ENCODE data around the gene RNF220.
"Not testable (repeated sequence)": the region's sequence is repeated elsewhere in the genome, so short reads cannot be mapped to it uniquely, and the experiment has no call there.

The RNF220 gene

DNA sequence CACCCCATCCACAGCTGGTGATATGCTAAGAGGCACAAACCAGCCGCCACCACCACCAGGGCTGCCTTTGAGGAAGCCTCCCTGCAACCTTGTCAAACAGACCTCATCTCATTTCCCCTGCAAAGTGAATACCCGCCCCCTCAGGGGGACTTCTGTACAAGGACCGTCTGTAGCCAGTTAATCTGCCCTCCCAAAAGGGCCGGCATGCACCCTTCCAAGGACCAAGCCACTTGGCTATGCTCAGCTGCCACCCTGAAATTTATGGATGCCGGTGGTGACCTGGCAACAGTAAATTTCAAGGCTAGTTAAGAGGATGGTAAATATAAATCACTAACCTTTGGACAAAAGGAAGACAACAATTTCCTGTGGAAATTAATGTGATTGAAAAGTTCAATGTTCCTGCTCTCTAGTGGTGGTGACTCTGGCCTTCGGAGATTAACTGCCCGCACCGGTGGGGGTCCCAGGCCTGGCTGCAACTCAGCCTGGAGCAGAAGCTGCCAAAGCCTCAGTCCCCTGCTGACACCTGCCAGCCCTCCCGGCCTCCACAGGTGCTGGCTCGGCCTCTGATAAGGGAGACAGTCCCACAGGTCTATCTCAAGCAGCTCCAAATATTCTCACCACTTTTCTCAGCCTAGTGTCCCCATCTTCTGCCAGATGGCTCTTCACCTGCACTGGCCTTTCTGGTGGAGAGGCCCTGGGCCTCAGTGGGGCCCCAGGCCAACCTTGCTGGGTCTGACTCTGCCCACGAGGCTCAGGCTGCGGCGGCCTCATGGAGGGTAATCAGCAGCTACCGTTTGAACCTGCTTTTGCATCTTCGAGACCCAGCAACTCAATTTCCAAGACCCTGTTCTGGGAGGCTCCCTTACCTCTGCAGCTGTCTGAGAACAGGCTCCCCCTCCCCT lies 257.0 kb downstream of the RNF220 start:
- DNase-seq: no peak

DNA sequence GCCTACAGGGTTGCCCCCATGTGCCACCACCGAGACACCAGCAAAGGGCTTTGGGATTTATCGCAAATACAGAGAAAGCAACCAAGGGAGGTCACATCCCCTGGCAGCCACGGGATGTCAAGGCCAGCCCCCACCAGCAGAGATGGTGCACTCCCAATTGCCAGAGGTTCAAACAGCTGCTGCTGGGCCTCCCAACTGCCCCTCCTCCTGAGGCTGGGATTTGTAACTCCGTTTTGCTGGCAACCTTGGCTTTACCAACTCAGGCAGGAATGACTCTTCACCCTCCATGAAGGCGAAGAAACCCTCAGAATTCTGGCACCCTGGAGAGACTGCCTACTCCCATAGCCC lies 257.6 kb downstream of the RNF220 start:
- DNase-seq: no peak

DNA sequence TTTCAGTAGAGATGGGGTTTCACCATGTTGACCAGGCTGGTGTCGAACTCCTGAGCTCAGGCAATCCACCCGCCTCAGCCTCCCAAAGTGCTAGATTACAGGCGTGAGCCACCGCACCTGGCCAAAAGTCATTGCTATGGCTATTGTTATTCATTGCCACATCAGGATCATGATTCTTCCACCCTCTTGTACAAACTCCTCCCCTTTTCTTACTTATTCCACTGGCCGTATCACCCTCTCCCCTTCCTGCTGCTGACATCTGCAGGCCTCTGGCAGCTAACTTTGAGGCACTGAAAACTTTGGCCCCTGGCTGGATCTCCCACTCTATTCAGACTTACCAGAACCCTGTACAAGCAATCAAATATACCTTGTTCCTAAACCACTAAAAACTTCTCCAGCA lies 258.4 kb downstream of the RNF220 start:
- no peak for DNase-seq

DNA sequence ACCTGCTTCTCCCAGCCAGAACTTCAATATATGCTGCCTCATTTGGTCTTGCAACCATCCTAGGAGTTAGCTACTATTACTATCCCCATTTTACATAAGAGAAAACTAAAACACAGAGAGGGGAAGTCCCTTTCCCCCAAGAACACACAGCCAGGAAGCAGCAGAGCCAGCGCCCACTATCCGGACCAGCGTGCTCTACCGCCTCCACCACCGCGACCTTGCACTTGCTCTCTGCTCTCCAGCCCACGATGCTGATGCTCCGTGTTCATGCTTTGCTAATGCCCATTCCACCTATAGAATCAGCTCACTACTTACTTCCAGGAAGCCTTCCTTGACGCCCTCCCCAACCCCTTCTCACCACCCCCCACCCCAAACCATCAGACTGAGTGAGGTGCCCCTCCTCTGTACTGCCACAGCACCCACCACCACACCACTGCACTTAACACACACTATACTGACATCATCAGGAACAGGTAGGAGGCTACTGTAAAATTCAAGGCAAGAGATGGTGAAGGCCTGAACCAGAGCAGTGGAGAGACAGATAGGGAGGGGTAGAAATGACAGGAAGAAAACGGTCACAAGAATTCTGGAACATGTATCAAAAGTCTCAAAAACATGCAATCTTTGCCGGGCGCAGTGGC lies 259.8 kb downstream of the RNF220 start:
- no peak for DNase-seq

DNA sequence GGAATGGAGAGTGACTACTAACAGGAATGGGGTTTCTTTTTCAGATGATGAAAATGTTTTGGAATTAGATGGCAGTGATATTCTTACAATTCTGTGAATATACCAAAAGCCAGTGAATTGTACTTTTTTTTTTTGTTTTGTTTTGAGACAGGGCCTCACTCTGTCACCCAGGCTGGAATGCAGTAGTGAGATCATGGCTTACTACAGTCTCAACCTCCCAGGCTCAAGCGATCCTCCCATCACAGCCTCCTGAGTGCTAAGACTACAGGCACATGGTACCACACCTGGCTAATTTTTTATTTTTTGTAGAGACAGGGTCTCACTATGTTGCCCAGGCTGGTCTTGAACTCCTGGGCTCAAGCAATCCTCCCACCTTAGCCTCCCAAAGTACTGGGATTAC lies 261.7 kb downstream of the RNF220 start:
- not testable (repeated sequence) for DNase-seq

DNA sequence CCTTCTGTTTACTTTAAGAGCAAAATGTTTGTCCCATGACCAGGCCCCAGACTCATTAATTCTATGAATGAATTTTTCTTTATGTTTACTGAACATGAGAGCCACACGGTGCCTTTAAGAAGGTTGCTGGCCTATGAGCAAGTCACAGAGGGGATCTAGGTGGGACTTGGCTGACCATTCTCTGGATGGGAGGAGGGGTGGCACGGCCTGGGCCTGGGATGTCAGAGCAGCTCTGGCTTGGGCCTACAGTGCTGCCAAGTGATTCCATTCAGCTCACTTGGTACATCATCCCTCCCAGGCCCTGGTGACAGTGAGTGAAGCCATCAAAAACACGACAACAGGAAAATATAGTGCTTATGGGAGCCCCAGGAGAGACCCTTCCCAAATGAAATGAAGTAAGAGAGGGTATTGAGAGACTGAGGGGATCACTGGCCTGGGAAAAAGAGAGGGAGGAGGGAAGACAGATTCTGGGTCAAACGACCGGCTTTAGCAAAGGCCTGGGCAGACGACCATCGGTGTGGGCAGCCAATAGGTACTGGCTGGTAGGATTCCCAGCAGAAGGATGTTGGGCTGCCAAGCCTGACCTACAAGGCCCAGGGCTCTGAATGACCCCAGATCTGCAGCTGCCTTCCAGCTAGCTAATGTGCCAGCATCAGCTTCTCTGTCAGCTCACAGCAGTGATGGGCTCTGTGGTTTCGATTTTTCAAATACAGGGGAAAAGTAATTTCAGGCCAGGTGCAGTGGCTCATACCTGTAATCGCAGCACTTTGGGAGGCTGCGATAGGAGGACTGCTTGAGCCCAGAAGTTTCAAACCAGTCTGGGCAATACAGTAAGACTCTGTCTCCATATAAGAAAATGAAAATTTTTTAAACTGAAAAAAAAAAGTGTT lies 265.9 kb downstream of the RNF220 start:
- no peak for DNase-seq

DNA sequence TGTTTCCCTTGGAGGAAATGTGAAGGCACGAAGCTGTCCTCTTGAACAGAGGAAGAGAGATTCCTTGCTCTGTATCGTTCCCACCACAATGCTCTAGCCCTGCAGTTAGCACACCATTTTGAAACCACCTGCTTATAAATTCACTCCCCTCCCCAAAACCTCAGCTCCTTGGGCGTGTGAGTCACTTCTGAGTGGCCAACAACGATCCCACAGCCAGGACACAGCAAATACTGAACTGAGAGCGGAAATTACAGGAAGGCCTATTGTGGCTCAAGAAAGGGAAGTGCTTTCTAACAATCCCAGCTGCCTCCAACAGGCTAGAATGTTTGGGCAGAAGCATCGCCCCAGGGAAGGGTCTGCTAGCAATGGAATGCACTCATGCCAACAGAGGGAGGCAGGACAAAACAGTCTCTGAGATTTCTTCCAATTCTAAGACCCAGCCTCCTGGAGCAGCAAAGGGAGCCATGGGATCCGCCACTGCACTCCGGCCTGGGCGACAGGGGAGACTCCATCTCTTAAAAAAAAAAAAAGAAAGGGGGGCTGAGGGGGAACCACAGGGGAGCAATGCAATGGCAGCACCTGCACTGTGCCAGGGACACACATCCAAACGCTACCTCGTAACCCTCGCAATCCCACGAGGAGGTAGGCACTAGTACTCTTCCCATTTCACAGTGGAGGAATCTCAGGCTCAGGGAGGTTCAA lies 267.4 kb downstream of the RNF220 start:
- no peak for DNase-seq

DNA sequence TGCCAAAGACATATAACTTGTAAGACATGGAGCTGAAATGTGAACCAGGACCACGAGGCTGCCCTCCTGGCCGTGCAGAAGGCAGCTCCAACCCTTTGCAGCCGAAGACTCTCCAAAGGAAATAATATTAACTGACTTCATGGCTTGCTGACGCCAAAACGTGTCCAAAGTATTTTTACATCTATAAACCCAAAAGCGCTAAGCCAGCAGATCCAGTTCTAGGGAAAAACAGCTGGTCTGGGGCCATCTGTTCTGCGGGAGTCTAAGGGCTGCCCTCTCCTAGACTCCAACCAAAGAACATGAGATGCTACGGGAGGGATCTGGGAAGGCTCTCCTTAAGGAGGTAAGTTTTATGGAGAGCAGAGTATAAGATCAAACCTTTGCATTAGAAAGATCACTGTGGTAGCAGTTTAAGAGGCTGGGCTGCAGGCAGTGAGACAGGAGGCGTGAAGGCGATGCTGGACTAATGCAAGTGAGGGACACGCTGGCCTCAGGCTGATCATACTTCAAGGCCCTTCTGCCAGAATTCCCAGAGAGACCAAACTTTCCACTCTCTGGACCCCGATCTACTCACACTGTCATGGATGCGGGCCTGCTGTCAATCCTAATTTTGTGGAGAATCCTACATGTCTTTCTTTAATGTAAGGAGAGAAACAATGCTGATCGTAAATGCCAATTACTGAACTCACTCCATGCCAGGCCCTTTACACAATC lies 268.1 kb downstream of the RNF220 start:
- DNase-seq: no peak

DNA sequence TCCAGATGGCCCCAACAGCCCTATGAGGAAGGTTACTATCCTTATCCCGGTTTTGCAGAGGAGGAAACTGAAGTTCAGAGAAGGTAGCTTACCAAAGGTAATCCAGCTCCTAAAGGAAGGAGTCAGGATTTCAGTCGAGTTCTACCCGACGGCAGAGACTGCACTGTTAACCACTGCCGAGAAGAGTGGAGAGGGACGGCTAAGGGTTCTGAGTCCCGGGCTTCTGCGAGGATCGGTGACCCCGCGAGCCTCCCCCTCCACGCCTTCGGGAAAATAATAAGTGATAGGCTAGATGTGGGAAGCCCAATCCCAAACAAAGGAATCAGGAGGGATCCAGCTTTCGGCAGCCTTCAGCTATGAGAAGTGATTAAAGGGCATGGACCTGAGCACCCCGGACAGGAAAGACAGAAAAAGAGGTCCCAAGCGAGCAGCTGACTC lies 268.6 kb downstream of the RNF220 start:
- DNase-seq: no peak

DNA sequence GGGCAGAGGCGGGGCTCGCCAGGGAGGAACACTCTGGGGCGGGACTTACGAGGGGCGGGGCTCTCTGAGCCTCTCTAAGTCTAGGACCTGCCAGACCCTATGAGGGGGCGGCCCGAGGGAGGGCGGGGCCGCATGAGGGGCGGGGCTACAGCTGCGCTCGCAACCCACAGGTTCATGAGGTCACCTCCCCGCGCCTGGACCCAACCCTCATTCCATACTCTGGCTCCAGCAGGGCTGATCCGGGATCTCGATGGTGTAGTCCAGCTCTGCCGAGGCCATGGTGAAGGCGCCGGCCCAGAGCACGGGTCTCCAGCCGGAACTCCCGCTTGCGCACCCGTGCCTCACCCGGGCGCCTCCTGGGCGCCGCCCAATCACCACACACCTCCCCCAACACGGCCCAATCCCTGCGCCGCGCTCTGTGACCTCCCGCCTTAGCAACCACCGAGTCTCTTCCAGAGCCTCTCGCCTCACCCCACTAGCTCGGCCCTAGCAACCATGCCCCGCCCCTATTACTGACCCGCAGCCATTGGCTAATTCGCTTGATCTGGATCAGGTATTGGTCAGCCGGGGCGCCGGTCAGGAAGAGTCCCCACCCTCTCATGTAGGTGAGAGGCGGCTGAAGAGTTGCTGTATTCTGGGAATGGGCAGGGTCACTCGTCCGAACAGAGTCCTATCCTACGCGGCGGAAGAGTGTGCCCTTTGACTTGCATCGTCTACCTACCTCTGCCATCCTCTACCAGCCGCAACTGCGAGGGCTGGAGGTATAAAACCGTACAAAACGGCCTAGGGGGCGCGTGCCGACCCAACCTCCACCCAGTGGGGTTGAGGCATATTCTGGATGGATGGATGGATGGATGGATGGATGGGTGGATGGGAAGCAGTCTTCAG lies 269.3 kb downstream of the RNF220 start, which contains the start of the genes ARMH1 and TMEM53:
Gene ARMH1 (plus strand): TSS at position 602 of the 888 bp plus-strand sequence. CDS start 14,984 bp downstream, outside the sequence.
Gene TMEM53 (minus strand): TSS at position 369 of the 888 bp plus-strand sequence. CDS start 90 bp downstream, at position 279.
- peak; percentile 92 for DNase-seq

DNA sequence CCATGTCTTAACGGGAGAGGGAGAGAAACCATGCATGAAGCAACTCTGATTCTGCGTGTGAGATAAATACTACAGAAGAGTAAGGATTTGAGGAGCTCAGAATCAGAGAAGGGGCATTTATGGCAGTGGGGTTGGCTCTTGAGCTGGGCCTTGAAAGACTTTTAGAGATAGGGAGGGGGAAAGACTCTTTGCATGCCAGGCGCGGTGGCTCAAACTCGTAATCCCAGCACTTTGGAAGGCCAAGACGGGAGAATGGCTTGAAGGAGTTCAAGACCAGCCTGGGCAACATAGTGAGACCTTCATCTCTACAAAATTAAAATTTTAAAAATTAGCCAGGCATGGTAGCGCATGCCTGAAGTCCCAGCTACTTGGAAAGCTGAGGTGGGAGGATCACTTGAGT lies 270.1 kb downstream of the RNF220 start:
- no peak for DNase-seq

DNA sequence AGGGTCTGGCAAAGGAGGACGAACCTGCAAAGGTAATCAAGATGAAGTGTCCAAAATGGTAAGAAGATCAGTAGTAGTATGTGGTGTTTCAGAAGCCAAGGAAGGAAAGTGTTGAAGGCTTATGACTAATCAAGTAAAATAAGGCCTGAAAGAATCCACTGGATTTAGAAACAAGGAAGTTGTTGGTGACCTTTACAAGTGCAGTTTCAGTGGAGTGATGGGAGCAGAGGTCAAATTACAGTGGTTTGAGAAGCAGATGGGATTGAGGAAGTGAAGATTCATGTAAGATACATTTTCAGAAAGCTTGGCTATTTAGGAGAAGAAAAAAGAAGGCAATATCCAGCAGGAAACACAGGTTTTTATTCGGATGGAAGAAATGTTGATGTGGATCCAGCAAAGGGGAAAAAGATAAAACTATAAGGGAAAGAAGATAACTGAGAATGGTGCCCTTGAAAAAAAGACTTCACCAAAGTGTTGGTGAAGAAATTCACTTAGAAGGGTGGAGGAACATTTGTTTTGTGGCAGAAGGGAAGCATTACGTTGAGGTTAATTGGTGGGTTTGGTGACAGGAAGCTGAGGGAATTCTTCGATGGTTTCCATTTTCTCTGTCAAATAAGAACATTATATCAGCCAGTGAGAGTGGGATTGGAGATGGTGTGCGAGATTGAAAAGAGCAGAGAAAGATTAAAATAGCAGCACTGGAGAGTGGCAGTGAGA lies 271.6 kb downstream of the RNF220 start:
- DNase-seq: no peak

DNA sequence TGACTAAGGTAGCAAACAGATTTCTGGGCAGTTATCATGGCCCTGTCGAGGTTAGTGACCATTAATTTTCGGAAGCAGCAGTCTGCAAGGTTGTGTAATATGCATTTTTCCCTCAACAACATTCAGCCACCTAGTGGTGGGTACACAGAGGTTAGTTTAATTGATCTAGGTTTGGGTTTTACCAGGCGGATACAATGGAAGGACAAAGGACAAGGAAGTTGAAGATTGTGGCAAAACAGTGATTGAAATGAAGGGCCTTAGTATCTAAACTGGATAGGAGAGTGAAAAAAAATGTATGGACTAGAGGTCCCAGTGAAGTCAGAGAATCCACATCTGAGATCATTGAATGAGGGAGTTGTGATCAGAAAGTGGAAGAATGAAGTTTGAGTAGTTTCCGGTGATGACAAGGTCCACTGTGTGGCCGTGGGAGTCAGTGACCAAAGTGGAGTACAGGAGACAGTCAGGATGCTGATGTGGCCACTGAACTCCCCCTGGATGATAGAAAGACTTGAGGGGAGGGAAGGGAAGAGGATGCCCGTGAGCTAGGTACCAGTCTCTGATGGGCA lies 272.2 kb downstream of the RNF220 start:
- no peak for DNase-seq

DNA sequence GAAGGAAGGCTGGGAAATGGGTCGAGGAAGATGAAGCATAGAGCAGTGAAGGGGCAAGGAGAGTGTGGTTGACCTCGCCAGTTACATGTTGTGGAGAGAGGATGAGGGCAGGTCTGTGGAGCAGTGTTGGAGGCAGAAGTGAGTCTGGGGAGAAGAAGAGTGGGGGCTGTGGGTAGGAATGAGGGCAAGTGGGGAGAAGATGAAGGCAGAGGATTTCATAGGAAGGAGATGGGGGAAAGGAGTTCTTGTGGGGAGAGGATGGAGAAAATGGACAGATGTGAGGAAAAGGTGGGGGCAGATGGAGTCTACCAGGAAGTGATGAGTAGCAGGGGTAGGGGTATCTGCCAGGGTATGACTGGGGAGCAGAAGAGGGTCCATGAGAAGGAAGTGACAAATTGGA lies 273.1 kb downstream of the RNF220 start:
- no peak for DNase-seq

DNA sequence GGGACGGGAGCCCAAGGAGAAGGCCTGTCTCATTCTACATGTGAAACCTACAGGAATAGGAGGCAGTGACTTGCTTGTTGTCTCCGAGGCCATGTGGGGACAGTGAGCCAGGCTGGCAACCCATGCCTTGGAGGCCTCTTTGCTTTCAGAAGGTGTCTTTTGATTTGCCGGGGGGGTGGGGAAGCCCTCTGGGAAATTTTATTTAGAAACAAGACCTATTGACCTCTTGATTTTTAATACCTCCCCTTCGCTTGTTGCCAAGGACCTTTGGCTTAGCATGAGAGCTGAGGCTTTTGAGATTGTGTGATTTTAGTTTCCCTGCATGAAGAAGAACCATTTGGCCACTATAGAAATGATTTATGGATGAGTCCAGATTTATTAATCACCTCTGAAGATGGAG lies 273.6 kb downstream of the RNF220 start:
- DNase-seq: no peak

DNA sequence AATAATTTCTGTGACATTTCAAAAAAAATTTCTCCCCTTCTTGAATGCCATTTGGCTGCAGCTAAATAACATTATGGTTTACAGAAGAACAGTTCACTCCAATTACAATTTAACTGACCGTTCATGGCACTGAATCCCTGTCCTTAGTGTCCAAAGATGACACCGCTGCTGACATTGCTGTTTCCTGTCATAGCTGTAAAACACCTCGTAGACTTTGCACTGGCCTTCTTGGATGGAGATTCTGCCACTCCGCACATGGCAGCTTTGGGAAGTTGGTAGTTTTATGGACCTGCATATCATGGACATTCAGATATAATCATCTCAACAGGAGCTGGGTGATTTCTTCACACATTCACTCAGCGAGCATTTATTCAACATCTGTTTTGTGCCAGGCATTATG lies 274.4 kb downstream of the RNF220 start:
- DNase-seq: no peak

DNA sequence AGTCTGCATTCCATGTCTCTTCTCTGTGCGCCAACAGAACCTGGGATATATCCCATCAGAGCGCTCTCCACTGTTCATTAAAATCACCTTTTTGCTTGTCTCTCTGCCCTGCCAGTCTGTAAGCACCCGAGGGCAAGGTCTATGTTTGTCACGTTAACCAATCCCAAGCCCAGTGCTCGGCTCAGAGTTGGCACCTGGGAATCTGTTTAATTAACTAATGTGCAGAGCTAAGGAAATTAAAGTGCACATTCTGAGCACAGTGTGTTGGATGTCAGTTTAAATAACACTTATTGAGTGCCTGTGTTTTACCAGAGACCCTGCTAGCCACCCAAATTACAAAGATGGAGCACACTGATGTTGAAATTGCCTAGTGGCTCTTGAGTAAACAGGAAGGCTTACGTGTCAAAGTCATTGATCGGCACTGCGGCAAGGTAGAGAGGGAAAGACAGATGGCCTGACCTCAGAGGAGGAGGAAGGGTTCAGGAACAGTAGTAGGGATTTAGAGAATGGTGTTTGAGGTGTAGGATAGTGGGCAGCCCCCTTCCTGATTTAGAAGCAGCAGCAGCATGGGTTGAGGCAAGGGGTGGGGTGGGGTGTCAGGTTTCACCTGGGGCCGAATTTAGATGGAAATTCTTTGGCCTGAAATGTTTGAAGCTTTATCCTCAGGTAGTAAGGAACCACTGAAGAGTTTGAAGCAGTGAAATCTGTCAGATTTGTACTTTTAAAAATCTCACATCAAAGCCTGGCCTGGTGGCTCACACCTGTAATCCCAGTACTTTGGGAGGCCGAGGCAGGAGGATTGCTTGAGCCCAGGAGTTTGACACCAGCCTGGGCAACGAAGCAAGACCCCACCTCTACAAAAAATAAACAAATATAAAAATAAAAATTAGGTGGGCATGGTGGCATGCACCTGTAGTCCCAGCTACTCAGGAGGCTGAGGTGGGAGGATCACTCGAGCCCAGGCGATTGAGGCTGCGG lies 277.1 kb downstream of the RNF220 start:
- DNase-seq: no peak

DNA sequence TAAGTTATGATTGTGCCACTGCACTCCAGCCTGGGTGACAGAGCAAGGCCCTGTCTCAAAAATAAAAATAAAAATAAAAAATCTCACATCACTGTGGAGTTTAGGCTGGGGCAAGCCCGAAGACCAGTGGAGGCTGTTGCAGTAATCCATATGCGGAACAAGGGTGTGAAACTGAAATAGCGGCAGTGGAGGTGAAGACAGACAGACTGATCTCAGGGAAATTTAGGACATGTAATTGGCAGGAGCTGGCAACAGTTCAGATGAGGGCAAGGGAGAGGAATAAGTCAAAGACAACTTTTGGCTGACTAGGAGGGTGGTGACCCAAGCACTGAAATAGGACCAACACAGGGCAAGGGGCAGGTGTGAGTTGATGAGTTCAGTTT lies 277.8 kb downstream of the RNF220 start:
- DNase-seq: no peak

DNA sequence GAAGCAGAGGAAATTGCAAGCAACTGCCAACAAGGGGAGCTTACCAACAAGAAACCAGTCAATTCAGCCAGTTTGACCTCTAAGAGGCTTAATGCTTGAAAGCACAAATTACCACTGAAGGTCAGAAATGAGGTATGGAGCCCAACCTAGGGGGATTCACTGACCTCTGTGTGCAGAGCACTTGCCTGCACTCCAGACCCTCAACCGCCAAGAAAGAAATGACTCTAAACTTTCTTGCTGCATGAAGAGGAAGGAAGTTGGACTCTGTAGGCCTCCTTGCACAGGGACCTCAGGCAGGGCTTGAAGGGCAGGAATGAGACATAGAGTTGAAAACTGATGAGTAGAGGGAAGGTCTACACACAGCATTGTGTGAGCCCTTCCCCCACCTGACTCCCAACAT lies 279.5 kb downstream of the RNF220 start:
- no peak for DNase-seq

Data from NCI-H187 treated with DMSO at 0.1 percent for 48 hours (cell line).